HG03045 (cell line): ENCODE data around the gene HCN4.

Experiments used
- ATAC-seq: cut with Tn5 transposase; IDR thresholded peaks from one replicate; pipeline ENCODE4 v1.9.1; 2021; ENCODE audit warnings: mild to moderate bottlenecking, moderate library complexity; ENCODE audit not compliant: unreplicated experiment

HCN4 gene

GRCh38 chr15:73380661-73381060 is 11.9 kb upstream of the HCN4 start:
- ATAC-seq: no peak

- no peak for ATAC-seq
These were observed 9.3 kb upstream of the HCN4 start for GRCh38 chr15:73378089-73378488.

- ATAC-seq: no peak
These were observed 7.1 kb upstream of the HCN4 start for GRCh38 chr15:73375755-73376305.

- ATAC-seq: no peak
These were observed 6.3 kb upstream of the HCN4 start for GRCh38 chr15:73375012-73375411.

- no peak for ATAC-seq
These were observed 5.8 kb upstream of the HCN4 start for GRCh38 chr15:73374604-73375003.

- ATAC-seq: no peak
These were observed 4.5 kb upstream of the HCN4 start for GRCh38 chr15:73373221-73373620.

GRCh38 chr15:73371812-73372211 is 3.1 kb upstream of the HCN4 start:
- no peak for ATAC-seq

GRCh38 chr15:73370151-73370550 is 1.4 kb upstream of the HCN4 start:
- ATAC-seq: no peak

- no peak for ATAC-seq
These were observed 466 bp upstream of the HCN4 start for GRCh38 chr15:73369154-73369694.

- no peak for ATAC-seq
These were observed 996 bp downstream of the HCN4 start for GRCh38 chr15:73367624-73368300.

GRCh38 chr15:73366766-73367623 is 1.8 kb downstream of the HCN4 start:
- no peak for ATAC-seq

GRCh38 chr15:73364070-73364469 is 4.7 kb downstream of the HCN4 start:
- ATAC-seq: no peak

GRCh38 chr15:73362900-73363299 is 5.9 kb downstream of the HCN4 start:
- no peak for ATAC-seq

GRCh38 chr15:73361337-73361736 is 7.4 kb downstream of the HCN4 start:
- ATAC-seq: no peak

GRCh38 chr15:73359651-73360050 is 9.1 kb downstream of the HCN4 start:
- ATAC-seq: no peak

- no peak for ATAC-seq
These were observed 10.6 kb downstream of the HCN4 start for GRCh38 chr15:73357999-73358665.

- no peak for ATAC-seq
These were observed 13.0 kb downstream of the HCN4 start for GRCh38 chr15:73355612-73356265.

- ATAC-seq: no peak
These were observed 14.5 kb downstream of the HCN4 start for GRCh38 chr15:73354241-73354640.

- no peak for ATAC-seq
These were observed 15.0 kb downstream of the HCN4 start for GRCh38 chr15:73353734-73354133.

- no peak for ATAC-seq
These were observed 16.7 kb downstream of the HCN4 start for GRCh38 chr15:73352082-73352481.

- no peak for ATAC-seq
These were observed 19.6 kb downstream of the HCN4 start for GRCh38 chr15:73349191-73349590.
